GM23248 (cell line): ENCODE data around the gene PREX1. TPM values are rescaled to one million over a fixed set of nuclear protein-coding genes. Genes with fewer than 3 reads are reported as not detected.

Source experiments
- DNase-seq: peaks from one replicate; pipeline ENCODE4 v3.0.0-alpha.2; 2015
- H2AFZ ChIP-seq: fragments of 200-600 bp; sonication (generic); 2 replicates; pipeline ENCODE4 v1.6.1; 2016; ENCODE audit warnings: antibody characterized with exemption
- H3F3A ChIP-seq: fragments of 200-600 bp; sonication (generic); 2 replicates; pipeline ENCODE4 v1.6.1; 2016; ENCODE audit warnings: mild to moderate bottlenecking, antibody characterized with exemption, mixed run types; ENCODE audit not compliant: insufficient read depth
- H3K27ac ChIP-seq: fragments of 200-600 bp; sonication (generic); 2 replicates; pipeline ENCODE4 v1.5.1; 2016; ENCODE audit warnings: mild to moderate bottlenecking
- H3K27me3 ChIP-seq: fragments of 200-600 bp; sonication (generic); replicated peaks from 2 replicates; pipeline ENCODE4 v1.6.1; 2016; ENCODE audit warnings: mild to moderate bottlenecking; ENCODE audit not compliant: insufficient read depth
- H3K36me3 ChIP-seq: fragments of 200-600 bp; sonication (generic); 2 replicates; pipeline ENCODE4 v1.6.1; 2016; ENCODE audit warnings: low read depth, mild to moderate bottlenecking
- H3K4me1 ChIP-seq: fragments of 200-600 bp; sonication (generic); 2 replicates; pipeline ENCODE4 v1.6.1; 2016; ENCODE audit warnings: mild to moderate bottlenecking; ENCODE audit not compliant: insufficient read depth
- H3K4me2 ChIP-seq: fragments of 200-600 bp; sonication (generic); one replicate; pipeline ENCODE4 v1.6.1; 2016; ENCODE audit warnings: mild to moderate bottlenecking; ENCODE audit not compliant: unreplicated experiment
- H3K4me3 ChIP-seq: fragments of 200-600 bp; sonication (generic); 2 replicates; pipeline ENCODE4 v1.5.1; 2016; ENCODE audit warnings: mild to moderate bottlenecking
- H3K79me2 ChIP-seq: fragments of 200-600 bp; sonication (generic); 2 replicates; pipeline ENCODE4 v1.6.1; 2016; ENCODE audit warnings: mild to moderate bottlenecking; ENCODE audit not compliant: insufficient read depth
- H3K9ac ChIP-seq: fragments of 200-600 bp; sonication (generic); 2 replicates; pipeline ENCODE4 v1.6.1; 2016; ENCODE audit warnings: mild to moderate bottlenecking
- H3K9me2 ChIP-seq: fragments of 200-600 bp; sonication (generic); 2 replicates; pipeline ENCODE4 v1.6.1; 2016; ENCODE audit warnings: mixed run types, mild to moderate bottlenecking, moderate library complexity; ENCODE audit not compliant: insufficient read depth
- H3K9me3 ChIP-seq: fragments of 200-600 bp; sonication (generic); one replicate; pipeline ENCODE4 v1.6.1; 2017; ENCODE audit warnings: low read depth
- H4K20me1 ChIP-seq: fragments of 200-600 bp; sonication (generic); 2 replicates; pipeline ENCODE4 v1.6.0; 2016; ENCODE audit not compliant: insufficient read depth
- EZH2 ChIP-seq: fragments of 200-600 bp; sonication (generic); IDR thresholded peaks from 2 replicates; pipeline ENCODE4 v1.6.1; 2018; ENCODE audit warnings: antibody characterized with exemption, mild to moderate bottlenecking; ENCODE audit not compliant: insufficient read depth, poor library complexity, severe bottlenecking
- EZH2phosphoT487 ChIP-seq: fragments of 200-600 bp; sonication (generic); IDR thresholded peaks from 2 replicates; pipeline ENCODE4 v1.6.1; 2018; ENCODE audit warnings: antibody characterized with exemption, moderate library complexity, mild to moderate bottlenecking, low read depth; ENCODE audit not compliant: insufficient read depth
- WGBS, 2 experiments: methylation state at CpG; one replicate each; pipeline ENCODE4 v1.1.6; 2015 to 2017; ENCODE audit warnings: low lambda C conversion rate in 2 of 2, low coverage in 1 of 2; ENCODE audit errors: missing lambda C conversion rate in 2 of 2; 5-methylcytosine and 5-hydroxymethylcytosine counted together
- in situ Hi-C: fragments of 300-500 bp; cut with MboI; formaldehyde crosslinking; loops from 2 replicates; pipeline ENCODE4 v1.15.0; 2020
- polyA plus RNA-seq: library from polyadenylated mRNA; unstranded; fragments of >200 nt; fragmentation: Nextera tagmentation; extraction: Ambion mirVana; gene quantifications from 2 replicates; pipeline ENCODE4 v1.2.1, GENCODE V29; 2016
- total RNA-seq: library from RNA; depleted of rRNA; stranded (reverse); fragments of >200 nt; shearing (Covaris generic); gene quantifications from 2 replicates; pipeline ENCODE4 v1.2.3, GENCODE V29; 2014

PREX1 gene
- total and polyA plus RNA-seq, 2 experiments from 2014 or later = 0.13 to 0.65 TPM

DNA sequence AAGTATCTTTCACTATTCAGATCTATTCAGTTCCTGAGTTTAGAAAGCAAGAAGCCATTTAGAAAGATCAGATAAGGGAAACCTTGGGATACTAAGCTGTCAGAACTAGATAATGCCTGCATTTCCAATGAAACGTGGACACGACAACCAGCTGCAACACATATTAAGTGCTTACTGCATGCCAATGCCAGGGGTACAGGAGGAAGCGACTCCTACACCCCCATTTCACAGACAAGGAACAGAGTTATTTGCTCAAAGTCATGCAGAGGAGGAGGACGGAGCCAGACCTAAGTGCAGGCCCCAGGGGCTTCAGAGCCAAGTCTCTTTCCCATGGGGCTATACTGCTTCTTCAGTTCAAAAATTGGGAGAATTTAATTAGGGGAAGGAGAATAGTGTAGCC is 62.4 kb downstream of the PREX1 start:
- Histone ChIP-seq H3K27ac (no peak overlapping the region), H3K9ac (no peak overlapping the region), H3K4me3 (no peak overlapping the region), H3K79me2 (no peaks in the 10 kb centered on the region), H3K4me1 (no peaks in the 10 kb centered on the region), H4K20me1 (no peaks in the 10 kb centered on the region), H3K4me2 (no peak overlapping the region), H3K36me3 (no peaks in the 10 kb centered on the region), H2AFZ (no peak overlapping the region), H3F3A (no peaks in the 10 kb centered on the region), H3K27me3 (peaks cover 12% of the 10 kb centered on the region; the same call in 1 of the 2 replicates), H3K9me3 (no peaks in the 10 kb centered on the region), H3K9me2 (no peaks in the 10 kb centered on the region)
- in situ Hi-C loops = no loop called here
- WGBS, 2 experiments = 86 to 91% methylated on average over 4 of the region's 4 CpGs
- DNase-seq = no peak
- TF ChIP-seq EZH2 = no peak
- TF ChIP-seq EZH2phosphoT487 = no peak

DNA sequence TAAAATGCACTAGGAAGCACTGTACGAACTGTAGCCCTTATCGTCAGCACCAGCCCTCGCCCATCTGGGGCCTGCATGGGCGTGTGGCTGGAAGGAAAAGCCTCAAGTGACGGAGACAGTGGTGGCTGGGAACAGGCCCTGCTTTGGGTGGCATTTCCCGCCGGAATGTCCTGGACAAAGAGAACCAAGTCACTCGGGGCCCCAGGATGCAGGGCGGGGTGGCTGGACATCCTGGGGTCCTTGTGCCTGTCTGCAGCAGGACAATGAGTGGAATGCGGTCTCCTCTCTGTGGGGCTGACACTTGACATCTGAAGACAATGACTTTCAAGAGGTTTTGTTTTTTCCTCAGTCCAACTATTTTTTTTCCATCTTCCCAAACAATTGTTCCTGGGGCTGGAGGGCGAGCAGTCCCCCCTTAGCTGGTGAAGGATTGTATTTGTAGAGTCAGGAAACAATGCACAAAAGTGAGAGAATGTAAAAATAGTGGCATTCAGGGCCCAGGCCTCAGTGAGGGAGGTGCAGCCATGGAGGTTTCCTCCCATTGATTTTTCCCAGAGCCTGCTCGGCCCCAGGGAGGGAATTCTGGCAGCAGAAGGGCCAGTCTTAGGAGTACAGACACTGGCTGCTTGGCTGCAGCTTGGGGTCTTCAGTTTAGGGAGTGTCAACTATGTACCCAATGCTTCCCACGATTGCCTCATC is 64.4 kb downstream of the PREX1 start:
- Histone ChIP-seq H3K4me2 (no peak overlapping the region), H4K20me1 (no peaks in the 10 kb centered on the region), H3K27me3 (peaks cover 5% of the 10 kb centered on the region; the same call in 1 of the 2 replicates), H3K9ac (no peak overlapping the region), H3K36me3 (no peaks in the 10 kb centered on the region), H3K27ac (no peak overlapping the region), H3K4me1 (no peaks in the 10 kb centered on the region), H3K79me2 (no peaks in the 10 kb centered on the region), H3K4me3 (no peak overlapping the region), H3F3A (no peaks in the 10 kb centered on the region), H3K9me2 (no peaks in the 10 kb centered on the region), H3K9me3 (no peaks in the 10 kb centered on the region), H2AFZ (no peak overlapping the region)
- in situ Hi-C loops = no loop called here
- DNase-seq = no peak
- 69 to 70% methylated on average over 13 of the region's 13 CpGs for WGBS, 2 experiments
- no peak for TF ChIP-seq EZH2
- no peak for TF ChIP-seq EZH2phosphoT487

DNA sequence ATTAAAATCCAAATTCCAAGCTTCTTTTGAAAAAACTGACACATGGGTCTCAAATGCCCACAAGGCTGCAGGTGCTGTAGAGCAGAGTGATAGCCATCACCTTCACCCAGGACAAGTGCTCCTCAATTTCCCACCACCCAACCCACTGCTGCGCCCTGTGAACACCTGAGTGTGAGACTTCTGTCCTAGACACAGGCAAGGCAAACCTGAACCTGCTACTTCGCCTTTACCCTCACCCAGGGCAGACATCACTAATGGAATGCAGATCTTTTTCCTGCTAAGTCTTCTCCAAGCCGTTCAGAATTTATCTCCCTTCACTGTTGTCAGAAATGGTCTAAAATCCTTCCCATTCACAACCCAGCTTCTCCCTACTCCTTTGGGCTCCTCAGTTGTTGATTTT is 65.9 kb downstream of the PREX1 start:
- Histone ChIP-seq H3K9me2 (no peaks in the 10 kb centered on the region), H3K27me3 (0 out of 2 replicates have a peak, but pooled peaks cover 5% of the 10 kb centered on the region), H3K4me2 (no peak overlapping the region), H3K27ac (no peak overlapping the region), H2AFZ (no peak overlapping the region), H4K20me1 (no peaks in the 10 kb centered on the region), H3K4me3 (no peak overlapping the region), H3K79me2 (no peaks in the 10 kb centered on the region), H3K4me1 (no peaks in the 10 kb centered on the region), H3K36me3 (no peaks in the 10 kb centered on the region), H3F3A (no peaks in the 10 kb centered on the region), H3K9me3 (no peaks in the 10 kb centered on the region), H3K9ac (no peak overlapping the region)
- 78 to 84% methylated on average over 3 of the region's 3 CpGs for WGBS, 2 experiments
- no peak for TF ChIP-seq EZH2phosphoT487
- TF ChIP-seq EZH2 = no peak
- no peak for DNase-seq
- in situ Hi-C loops = no loop called here

DNA sequence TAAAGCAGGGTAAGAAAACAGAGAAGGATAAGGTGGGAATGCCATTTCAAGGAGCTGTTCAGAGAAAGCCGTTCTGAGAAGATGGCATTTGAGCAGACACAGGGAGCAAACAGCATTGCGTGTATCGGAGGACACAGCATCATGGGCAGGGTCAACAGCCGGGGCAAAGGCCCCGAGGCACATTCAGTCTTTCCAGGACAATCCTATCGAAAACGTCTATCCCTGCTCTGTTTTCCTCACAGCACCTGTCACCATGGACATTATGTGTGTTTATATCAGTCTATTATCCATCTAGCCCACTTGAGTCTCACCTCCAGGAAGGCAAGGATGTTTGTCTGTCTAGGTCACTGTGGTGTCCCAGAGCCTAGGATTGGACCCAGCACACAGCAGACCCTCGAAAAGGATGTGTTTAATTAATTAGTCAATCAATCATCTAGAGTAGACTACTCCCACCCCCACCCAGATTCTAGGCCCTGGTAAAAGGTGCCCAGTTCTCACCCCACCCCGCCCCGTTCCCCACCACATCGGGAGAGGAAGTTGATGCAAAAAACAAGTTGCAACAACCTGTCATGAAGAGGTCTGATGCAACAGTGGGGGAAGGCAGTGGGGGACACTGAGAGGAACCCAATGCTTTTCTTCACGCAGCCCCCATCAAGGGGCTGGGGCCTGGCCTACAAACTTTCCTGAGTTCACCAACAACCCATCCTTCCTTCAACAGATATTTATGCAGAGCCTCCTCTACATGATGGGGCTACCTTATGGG is 66.6 kb downstream of the PREX1 start:
- Histone ChIP-seq H3K79me2 (no peaks in the 10 kb centered on the region), H2AFZ (no peak overlapping the region), H3K9me3 (no peaks in the 10 kb centered on the region), H3K4me2 (no peak overlapping the region), H3K36me3 (no peaks in the 10 kb centered on the region), H3K9me2 (no peaks in the 10 kb centered on the region), H3F3A (no peaks in the 10 kb centered on the region), H4K20me1 (no peaks in the 10 kb centered on the region), H3K4me3 (no peak overlapping the region), H3K27me3 (0 out of 2 replicates have a peak, but pooled peaks cover 5% of the 10 kb centered on the region), H3K27ac (no peak overlapping the region), H3K9ac (no peak overlapping the region), H3K4me1 (no peaks in the 10 kb centered on the region)
- in situ Hi-C loops = no loop called here
- no peak for TF ChIP-seq EZH2phosphoT487
- TF ChIP-seq EZH2 = no peak
- WGBS, 2 experiments = 82 to 86% methylated on average over 12 of the region's 12 CpGs
- no peak for DNase-seq
